ENCODE data around the gene SHISA5. TPM values are rescaled to one million over a fixed set of nuclear protein-coding genes. Genes with fewer than 3 reads are reported as not detected.

SHISA5 gene
- total and polyA plus RNA-seq, 2 of the 4 experiments (the other 2 are of a cell fraction), result 82.3 to 162 TPM

GRCh38 chr3:48423241-48423882 is 80.6 kb downstream of the SHISA5 start:
- H4K91ac ChIP-seq (ENCODE audit: insufficient read depth, low read depth, low read length), result no peak overlapping the region
- peaks cover 23 to 57% of the 10 kb centered on the region in 2 experiments; a peak in 3 of 4 replicates for H3K79me1 ChIP-seq (ENCODE audit: low read depth in 1 of 2, low read length in 2 of 2)
- ChIA-PET POLR2A (ENCODE audit: unreplicated experiment) (interaction anchor here (0.6 kb wide), 2 partner anchors 49 to 118 kb away, joined by 3 read pairs; no protein-coding TSS in a partner anchor), CTCF (interaction anchor here (0.8 kb wide), 1 partner anchor 13 kb away, joined by 4 read pairs; no protein-coding TSS in a partner anchor)
- H3K9me1 ChIP-seq (ENCODE audit: insufficient read depth, low read length), result peaks cover 16% of the 10 kb centered on the region
- H3K56ac ChIP-seq (ENCODE audit: extremely low read depth, insufficient read depth, low read length), result no peak overlapping the region
- 93% methylated on average over 14 of the region's 25 CpGs; no CpG with 5 or more reads in 1 of the 2 experiments for WGBS, 2 experiments (ENCODE audit: extremely low coverage in 2 of 2, insufficient read length in 1 of 2)
- peaks cover 30% of the 10 kb centered on the region for H4K20me1 ChIP-seq (ENCODE audit: insufficient read depth, low read length)
- no peak overlapping the region for H4K8ac ChIP-seq (ENCODE audit: low read depth in 2 of 2, low read length in 2 of 2)
- H2AK9ac ChIP-seq (replicated peaks; ENCODE audit: low read depth, low read length, poor library complexity), result no peak overlapping the region
- no peak overlapping the region for H2BK120ac ChIP-seq (ENCODE audit: low read depth, low read length)
- no peak overlapping the region for H3K27ac ChIP-seq (ENCODE audit: insufficient read depth, low read length)
- no peak overlapping the region for H4K5ac ChIP-seq (ENCODE audit: low read depth, low read length)
- H2AFZ ChIP-seq (replicated peaks; ENCODE audit: low read length, poor library complexity), result no peak overlapping the region
- no peak overlapping the region for H2AK5ac ChIP-seq (ENCODE audit: low read depth, low read length)
- no peak overlapping the region for H2BK5ac ChIP-seq (ENCODE audit: low read depth, low read length, poor library complexity, severe bottlenecking)
- ATAC-seq (ENCODE audit: low read depth), result no peak
- no peak overlapping the region for H3K18ac ChIP-seq (ENCODE audit: low read depth, low read length)
- peaks cover 24% of the 10 kb centered on the region for H3K4me1 ChIP-seq (ENCODE audit: control insufficient read depth, insufficient read depth, low read length)
- intact Hi-C loops (cut with micrococcal nuclease), result no loop called here
- H3K4me2 ChIP-seq (ENCODE audit: low read depth, low read length), result no peak overlapping the region
- in situ Hi-C loops (cut with MboI; ENCODE audit: low sequenced_read_pairs), result no loop called here
- no peak overlapping the region for H3K23ac ChIP-seq (ENCODE audit: low read depth, low read length)
- dilution Hi-C loops (cut with HindIII; ENCODE audit: low sequenced_read_pairs, unreplicated experiment), result no loop called here
- TF ChIP-seq CHD1 (IDR thresholded peaks at IDR 0.05; ENCODE audit: low read depth, low read length) (no peak), SMC3 (IDR thresholded peaks at IDR 0.05; ENCODE audit: low read depth, low read length) (no peak), RFX5 (IDR thresholded peaks at IDR 0.05; ENCODE audit: low read depth, low read length) (no peak), BHLHE40 (IDR thresholded peaks at IDR 0.05; ENCODE audit: low read depth, low read length) (no peak), MXI1 (IDR thresholded peaks at IDR 0.05; ENCODE audit: borderline replicate concordance, low read depth, low read length) (no peak), FOS (IDR thresholded peaks at IDR 0.05; ENCODE audit: low read depth, low read length) (no peak), CTCF (conservative IDR thresholded peaks at IDR 0.05; ENCODE audit: low read depth, low read length) (no peak), RAD21 (IDR thresholded peaks at IDR 0.05; ENCODE audit: low read length) (no peak), POLR2A (IDR thresholded peaks at IDR 0.05; ENCODE audit: low read depth, low read length) (no peak), CEBPB (IDR thresholded peaks at IDR 0.05; ENCODE audit: low read depth, low read length) (no peak), RCOR1 (IDR thresholded peaks at IDR 0.05; ENCODE audit: insufficient replicate concordance, low read length) (no peak)
- TF ChIP-seq, protein P1, sequence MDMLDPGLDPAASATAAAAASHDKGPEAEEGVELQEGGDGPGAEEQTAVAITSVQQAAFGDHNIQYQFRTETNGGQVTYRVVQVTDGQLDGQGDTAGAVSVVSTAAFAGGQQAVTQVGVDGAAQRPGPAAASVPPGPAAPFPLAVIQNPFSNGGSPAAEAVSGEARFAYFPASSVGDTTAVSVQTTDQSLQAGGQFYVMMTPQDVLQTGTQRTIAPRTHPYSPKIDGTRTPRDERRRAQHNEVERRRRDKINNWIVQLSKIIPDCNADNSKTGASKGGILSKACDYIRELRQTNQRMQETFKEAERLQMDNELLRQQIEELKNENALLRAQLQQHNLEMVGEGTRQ (IDR thresholded peaks at IDR 0.05; ENCODE audit: low read depth, low read length), result no peak
- TF ChIP-seq, protein P2, sequence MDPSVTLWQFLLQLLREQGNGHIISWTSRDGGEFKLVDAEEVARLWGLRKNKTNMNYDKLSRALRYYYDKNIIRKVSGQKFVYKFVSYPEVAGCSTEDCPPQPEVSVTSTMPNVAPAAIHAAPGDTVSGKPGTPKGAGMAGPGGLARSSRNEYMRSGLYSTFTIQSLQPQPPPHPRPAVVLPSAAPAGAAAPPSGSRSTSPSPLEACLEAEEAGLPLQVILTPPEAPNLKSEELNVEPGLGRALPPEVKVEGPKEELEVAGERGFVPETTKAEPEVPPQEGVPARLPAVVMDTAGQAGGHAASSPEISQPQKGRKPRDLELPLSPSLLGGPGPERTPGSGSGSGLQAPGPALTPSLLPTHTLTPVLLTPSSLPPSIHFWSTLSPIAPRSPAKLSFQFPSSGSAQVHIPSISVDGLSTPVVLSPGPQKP (IDR thresholded peaks at IDR 0.05; ENCODE audit: borderline replicate concordance, low read depth, low read length), result no peak
- H3K14ac ChIP-seq (replicated peaks; ENCODE audit: low read depth, low read length), result no peak overlapping the region
- H3K27me3 ChIP-seq (ENCODE audit: control insufficient read depth, insufficient read depth, low read length), result no peaks in the 10 kb centered on the region
- no peak overlapping the region for H2BK15ac ChIP-seq (ENCODE audit: low read depth, low read length)
- BruUV-seq (replicated peaks), result no TSS peak
- H3K36me3 ChIP-seq (ENCODE audit: control insufficient read depth, insufficient read depth, low read length), result peaks cover 17% of the 10 kb centered on the region; the same call in 1 of the 2 replicates
- no peak overlapping the region for H3K4ac ChIP-seq (ENCODE audit: low read depth, low read length)
- DNase-seq, result no peak
- H2BK20ac ChIP-seq (ENCODE audit: low read depth, low read length), result no peak overlapping the region
- H3K9ac ChIP-seq (ENCODE audit: low read depth, low read length), result no peak overlapping the region
- H3K9me3 ChIP-seq (ENCODE audit: control insufficient read depth, insufficient read depth, low read length), result no peaks in the 10 kb centered on the region
- no peak overlapping the region for H3K4me3 ChIP-seq (ENCODE audit: insufficient read depth, low read depth, low read length)
